G401 (cell line): ENCODE measurements around the gene FIGNL2. TPM values are rescaled to one million over a fixed set of nuclear protein-coding genes. Genes with fewer than 3 reads are reported as not detected.

Experiments
- DNase-seq: peaks from one replicate; pipeline ENCODE4 v3.0.0-alpha.2; 2015; ENCODE audit warnings: low spot score
- in situ Hi-C: cut with HindIII; loops from 2 replicates; pipeline ENCODE4 v1.10.0; 2016; ENCODE audit warnings: low sequenced_read_pairs, mixed read lengths
- total RNA-seq: library from RNA; depleted of rRNA; stranded (reverse); fragments of >200 nt; shearing (Covaris generic); gene quantifications from 2 replicates; pipeline ENCODE4 v1.2.3, GENCODE V29; 2014

FIGNL2 gene
- total RNA-seq, 1 experiment from 2014 or later, result 12.8 TPM

DNA sequence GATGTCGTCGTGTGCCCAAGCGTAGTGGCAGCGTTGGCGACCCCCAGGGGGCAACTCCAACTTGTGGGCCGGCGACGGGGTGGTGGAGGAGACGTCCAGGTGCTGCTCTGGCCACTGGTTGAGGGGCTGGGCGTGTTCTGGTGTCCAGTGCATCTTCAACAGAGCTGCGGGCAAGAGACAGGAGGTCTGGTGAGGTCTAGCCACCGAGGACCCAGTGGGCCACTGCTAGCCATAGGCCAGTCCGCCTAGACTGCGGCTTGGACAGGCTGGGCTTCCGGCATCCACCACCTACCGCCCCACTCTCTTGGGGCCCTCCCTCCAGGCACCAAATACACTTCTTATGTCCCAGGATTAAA is 26.3 kb downstream of the FIGNL2 start:
- in situ Hi-C loops, result no loop called here
- no peak for DNase-seq

DNA sequence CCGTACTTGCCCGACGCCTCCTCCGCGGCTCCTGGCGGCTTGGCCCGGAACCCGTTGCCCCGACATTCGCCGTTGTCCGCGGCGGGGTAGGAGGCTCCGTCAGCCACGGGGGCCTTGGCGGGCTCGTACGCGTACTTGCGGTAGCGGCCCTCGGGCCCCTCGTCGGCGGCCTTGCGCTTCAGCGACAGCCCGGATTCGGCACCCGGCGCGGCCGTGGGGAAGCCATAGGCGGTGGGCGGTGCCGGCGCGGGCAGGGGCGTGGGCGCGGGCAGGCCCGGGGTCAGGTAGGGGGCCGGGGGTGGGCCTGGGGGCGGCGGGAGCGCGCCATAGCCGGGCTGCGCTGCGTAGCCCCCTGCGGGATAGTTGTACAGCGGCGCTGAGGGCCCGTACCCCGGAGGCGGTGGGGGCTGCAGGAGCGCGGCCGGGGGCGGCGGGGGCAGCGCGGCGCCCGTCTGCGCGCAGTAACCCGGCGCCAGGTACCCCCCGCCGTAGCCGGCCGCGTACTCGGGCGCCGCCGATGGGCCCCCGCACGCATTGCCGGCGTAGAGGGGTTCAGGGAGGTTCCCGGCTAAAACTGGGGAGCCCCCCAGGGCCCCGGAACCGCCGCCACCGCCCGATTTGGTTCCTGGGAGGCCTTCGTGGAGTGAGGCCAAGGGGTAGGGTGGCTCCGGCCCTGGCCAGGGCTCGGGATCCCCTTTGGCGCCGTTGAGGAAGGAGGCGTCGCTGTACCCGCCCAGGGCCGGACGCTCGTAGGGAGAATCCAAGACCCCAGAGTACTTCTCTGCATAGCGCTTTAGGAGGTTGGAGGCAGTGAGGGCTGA is 26.9 kb downstream of the FIGNL2 start:
- in situ Hi-C loops, result no loop called here
- no peak for DNase-seq

DNA sequence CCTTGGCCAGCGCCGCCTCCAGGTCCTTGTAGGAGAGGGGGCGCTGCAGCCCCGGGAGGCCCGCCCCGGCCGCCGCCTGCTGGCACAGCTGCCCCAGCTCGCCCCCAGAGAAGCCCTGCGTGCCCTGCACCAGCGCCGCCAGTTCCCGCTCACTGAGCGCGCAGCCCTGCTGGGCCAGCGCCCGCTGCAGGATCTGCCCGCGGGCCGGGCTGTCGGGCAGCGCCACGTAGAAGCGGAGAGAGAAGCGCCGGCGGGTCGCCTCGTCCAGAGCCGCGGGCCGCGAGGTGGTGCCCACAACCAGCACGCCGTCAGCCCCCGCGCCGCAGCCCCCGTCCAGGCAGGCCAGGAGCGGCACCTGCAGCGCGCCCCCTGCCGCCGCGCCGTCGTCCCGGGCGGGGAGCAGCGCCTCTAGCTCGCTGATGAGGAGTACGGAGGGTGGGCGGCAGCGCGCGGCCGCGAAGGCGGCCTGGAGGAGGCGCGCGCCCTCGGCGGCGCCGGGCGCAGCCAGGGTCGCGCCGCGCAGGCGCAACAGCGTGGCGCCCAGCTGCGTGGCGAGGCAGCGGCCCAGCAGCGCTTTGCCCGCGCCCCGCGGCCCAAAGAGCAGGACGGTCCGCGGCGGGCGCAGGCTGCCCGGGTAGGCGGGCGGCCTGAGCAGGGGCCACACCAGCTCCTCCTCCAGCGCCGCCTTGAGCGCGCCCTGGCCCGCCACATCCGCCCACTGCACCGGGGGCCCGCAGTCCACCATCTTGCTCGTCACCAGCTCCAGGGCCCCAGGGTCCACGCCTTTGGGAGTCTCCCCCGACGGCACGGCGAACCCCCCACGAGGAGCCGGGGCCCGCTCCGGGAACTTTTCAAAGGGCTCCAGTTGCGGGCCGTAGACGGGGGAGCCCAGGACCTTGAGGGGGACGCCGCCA is 27.7 kb downstream of the FIGNL2 start:
- DNase-seq, result peak; percentile 57
- in situ Hi-C loops, result no loop called here

DNA sequence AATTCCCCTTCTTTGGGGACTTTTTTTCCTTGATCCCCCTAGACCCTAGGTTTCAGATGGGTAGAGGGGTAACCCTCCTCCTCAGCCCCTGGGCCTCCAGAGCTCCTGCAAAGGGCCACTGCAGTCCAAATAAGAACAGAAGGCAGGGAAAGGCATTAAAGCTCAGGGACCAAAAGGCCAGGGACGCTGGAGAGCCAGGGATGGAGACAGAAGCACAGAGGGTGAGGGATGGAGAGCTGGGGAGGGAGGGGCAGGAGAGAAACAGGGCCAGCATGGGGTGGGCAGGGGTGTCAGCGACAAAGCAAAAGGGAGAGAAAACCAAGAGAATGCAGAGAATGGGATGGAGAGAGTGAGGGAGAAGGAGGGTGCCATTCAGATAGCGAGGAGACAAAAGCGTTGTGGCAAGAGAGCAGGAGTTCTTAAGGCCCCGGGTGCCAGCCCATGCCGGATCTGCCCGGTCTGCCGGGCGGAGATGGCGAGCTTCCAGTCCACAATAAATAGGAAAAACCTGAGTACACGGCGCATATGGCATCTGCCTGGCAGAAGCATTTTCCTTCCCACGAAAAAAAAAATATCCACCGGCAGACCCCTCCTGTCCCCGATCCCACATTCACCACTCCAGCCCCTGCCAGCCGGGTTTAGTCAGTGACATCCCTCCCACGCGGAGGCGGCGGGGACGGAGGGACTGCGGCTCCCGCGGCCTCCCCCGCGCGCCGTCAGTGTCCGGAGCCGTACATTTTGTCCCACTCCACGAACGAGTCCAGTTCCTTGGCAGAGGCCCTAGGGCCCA is 28.6 kb downstream of the FIGNL2 start:
- in situ Hi-C loops, result no loop called here
- DNase-seq, result peak; percentile 78

DNA sequence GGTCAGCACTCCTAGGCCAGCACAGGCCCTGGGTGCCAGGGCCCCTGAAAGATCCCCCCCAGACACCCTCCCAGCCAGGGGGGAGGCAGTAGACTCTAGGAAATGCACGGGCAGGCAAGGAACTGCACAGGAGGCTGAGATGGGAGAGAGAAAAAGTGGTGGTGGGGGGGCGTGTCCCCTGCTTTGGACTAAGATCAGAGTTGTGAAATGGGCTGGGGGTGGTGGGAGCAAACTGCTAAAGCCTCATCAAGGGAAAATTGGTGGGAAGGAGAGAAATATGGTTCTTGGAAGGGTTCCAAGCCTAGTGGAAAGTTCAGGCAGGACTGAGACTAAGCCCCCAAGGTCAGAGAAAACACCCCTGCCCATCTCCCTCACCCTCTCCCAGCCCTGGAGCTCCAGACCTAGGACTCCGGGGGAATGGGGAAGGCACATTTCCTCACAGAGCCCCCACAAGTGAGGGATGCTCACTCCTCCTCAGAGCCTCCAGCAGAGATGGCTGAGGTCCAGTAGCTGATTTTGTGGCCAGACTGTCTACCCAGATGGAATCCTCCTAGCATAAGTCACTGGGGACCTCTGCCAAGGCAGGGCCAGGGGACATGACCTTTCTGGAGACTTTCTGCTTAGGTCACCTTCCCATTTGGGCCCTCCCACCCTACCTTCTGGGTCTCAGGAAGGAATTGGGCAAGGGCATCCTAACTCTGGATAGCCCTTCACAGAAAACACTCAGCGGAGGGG is 29.8 kb downstream of the FIGNL2 start:
- DNase-seq, result peak; percentile 65
- in situ Hi-C loops, result no loop called here

DNA sequence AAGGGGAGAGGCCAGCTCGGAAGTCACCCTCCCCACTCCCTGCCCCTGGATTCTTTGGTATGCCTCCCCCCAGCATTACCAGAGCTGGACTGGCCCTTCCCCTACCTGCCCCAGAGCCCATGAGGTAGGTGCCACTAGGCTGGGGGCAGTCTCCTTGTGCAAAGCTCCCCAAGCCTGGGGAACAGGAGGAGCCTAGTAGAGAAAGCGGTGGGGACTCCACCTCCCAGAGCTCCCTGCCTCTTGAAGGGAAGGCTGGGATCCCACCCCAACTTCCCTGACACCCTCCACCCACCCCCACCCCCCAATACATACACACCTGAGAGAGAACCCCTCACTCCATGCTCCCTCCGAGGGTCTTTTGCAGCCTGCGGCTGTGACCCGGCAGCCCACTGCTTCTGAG is 30.4 kb downstream of the FIGNL2 start:
- DNase-seq, result no peak
- in situ Hi-C loops, result no loop called here

DNA sequence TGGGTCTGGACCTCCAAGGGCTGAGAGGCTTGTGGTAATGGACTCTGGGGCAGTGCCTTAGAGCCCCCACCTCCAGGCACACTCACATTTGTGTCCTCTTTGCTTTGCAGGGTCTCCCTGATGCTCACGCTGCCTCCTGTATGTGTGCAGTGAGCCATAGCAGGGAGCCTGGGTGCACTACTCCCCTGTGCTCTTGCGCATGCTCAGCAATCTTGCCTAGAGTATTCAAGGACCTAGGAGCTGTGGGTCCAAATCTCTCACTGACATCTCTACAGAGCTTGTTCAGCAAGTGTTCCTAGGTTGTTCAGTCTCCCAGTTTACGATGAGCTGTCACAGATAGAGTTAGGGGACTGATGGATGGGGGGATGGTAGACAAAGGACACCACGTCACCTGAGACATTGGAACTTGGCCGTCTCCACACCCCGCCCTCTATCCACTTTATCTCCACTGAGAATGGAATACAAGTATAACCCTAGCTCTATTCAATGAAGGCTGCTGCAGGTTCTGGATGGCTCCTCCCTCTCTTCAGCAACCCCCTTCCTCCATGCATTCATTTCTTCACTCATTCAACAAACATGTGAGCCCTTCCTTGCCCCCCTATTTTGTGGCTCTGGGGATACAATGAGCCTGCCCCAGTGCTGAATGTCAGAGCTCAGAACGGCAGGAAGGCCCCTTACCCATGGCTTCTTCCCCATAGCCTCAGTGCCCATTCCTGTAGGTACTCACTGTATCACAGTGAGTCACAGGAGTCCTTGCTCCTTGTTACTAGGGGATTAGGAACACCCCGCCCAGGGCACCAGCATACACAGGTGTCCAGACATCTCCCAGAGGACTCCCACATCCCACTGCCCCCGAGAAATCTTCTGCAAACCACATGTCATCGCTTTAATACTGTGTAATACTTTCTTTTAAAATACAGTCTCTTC is 31.2 kb downstream of the FIGNL2 start:
- no peak for DNase-seq
- in situ Hi-C loops, result no loop called here

DNA sequence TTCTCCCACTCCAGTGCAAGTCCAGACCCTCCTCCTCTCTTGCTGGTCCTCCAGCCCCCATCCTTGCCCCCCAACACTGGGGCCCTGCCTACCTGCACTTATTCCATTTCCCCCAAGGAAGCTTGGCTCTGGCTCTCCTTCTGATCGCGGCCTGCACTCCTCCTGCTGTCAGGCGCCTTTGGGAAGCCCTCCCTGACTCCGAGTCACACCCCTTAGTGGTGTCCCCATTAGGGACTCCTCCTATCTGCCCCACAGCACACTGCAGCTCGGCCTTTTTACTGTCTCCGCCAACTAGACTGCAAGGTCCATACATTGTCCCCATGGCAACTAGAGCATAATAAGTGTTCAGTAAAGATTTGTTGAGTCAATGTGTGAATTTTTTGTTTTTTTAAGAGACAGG is 32.9 kb downstream of the FIGNL2 start:
- in situ Hi-C loops, result no loop called here
- no peak for DNase-seq

DNA sequence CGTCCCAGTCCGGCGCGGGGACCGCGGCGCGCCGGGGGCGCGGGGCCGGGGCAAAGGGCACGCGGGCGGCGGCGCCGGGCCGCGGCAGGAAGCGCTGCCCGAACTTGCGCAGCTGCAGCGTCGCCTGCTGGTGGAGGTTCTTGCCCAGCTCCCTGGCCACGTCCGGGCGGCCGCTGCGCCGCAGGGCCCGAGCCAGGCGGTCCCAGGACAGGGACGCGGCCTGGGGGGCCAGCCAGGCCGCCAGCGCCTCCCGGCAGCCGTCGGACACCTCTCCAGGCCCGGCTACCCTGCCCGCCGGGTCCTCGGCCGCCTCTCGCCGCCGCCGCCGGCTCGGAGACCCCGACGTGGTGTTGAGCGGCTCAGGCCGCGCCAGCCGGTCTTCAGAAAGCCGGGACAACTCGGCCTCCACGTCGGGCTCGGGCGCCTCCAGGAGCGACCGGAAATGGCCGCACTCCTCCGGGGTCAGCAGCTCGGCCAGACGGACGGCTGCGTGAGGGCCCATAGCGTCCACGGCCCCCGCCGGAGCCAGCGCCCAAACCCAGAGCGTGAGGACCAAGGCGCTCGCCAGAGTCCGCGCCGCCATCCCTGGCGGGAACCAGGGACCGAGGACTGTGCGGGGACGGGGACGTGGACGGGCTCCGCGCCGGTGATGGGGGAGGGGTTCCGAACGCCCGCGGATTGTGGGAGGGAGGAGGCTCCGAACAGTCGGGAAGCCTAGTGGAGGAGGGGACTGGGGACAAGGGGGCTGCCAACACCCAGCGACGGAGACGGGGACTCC is 34.0 kb downstream of the FIGNL2 start:
- in situ Hi-C loops, result no loop called here
- peak; percentile 51 for DNase-seq

DNA sequence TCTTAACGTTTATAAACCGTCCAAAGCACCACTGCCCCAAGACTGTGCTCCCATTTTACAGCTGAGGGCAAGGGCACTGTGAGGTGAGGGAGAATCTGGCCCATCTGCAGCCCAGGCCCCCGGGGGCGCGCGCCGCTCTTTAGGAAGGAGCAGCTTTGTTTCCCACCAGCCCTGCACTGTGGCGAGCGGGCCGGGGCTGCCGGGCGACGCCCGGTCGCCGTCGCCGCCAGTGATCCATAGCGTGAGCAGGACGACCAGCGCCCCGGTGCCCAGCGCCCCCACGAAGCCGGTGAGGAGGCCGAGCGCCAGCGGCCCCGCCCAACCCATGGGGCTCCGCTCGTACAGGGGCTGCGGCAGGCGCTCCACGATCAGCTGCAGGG is 34.6 kb downstream of the FIGNL2 start:
- no peak for DNase-seq
- in situ Hi-C loops, result no loop called here

DNA sequence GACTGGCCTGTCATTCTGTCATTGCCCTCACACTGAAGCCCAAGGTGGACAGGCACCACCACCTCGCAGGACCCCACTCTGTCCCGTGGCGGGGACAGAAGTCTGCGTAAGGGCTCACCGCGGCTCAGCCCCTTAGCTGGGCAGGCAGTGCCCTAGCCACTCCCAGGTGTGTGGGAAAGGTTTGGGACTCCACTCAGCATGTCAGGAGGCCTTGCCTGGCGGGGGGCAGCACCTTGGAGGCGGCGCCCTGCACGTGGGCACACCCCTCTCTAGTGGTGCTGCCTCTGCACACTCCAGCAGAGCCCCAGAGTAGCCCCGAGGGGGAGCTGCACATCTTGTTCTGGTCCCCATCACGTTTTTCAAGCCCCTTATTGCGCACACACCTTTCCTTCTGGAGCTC is 35.6 kb downstream of the FIGNL2 start:
- in situ Hi-C loops, result no loop called here
- no peak for DNase-seq

DNA sequence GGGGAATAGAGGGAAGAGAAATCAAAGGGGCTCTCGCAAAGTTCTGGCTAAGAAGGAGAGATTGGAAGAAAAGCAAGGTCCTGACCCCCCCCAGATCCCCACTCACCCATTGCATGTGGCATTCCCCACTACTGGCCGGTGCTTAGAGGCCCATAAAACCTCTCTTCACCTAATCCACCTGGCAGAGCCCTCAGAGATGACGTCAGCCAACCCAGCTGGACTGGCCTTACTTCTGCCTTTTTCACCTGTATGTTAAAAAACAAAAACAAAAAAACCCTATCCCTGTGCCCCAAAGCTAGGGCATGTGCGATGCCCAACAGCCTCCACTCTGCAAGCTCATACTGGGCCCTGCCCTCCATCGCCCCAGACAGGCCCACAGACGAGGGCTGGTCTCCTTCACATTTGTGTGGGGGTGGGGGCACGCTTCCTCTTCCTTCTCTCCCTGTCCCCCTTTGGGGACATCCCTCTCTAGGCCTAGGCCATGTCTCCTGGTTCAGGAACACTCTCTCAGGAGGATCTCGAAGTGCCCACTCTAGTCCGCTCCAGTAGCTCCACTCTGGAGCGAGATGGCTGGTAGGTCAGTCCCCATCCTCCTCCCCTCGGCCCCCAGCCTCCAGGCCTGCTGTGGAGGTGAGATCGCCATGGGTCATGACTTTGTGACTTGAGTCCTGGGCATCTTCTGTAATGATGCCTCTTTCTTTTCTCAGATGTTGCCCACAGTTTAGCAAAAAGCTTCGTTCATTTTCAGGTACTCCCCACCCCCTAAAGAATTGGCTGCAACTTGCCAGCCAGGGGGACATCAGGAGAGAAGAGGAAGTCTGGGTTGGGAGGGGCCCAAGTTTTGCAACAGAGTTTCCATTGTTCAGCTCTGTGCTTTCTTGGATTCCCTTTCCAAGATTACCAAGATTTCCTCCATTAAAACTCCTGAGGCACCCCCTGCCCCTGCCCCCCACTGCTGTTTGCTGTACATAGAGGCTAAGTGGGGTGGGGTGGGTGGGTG is 37.0 kb downstream of the FIGNL2 start:
- in situ Hi-C loops, result no loop called here

DNA sequence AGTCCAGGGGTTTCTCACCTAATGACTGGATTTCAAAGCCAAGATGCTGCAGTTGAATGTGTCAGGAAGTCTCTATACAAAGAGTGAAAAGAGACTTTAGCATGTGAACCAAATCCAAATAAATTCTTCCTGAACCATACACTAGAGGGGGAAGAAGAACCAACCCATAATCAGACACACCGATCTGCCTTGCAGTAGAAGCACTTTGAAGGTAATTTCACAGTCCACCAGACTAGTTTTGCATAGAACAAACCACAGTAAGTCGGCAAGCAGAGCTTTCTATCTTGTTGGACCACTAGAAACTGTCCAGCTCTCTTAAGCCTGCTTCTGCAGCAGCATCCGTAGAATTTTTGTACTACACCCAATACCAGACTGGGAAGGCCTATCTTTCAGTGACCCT is 39.3 kb downstream of the FIGNL2 start:
- DNase-seq, result no peak
- in situ Hi-C loops, result no loop called here

More for the DNA sequence above, 37.0 kb downstream of the FIGNL2 start:
- peak; percentile 51 for DNase-seq

DNA sequence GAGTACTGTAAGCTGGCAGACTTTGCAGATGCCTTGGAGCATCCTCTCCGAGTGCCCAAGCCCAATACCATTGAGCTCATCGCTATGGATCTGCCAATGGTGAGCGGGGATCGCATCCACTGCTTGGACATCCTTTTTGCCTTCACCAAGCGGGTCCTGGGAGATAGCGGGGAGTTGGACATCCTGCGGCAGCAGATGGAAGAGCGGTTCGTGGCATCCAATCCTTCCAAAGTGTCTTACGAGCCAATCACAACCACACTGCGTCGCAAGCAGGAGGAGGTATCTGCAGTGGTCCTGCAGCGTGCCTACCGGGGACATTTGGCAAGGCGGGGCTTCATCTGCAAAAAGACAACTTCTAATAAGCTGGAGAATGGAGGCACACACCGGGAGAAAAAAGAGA is 41.6 kb downstream of the FIGNL2 start:
- in situ Hi-C loops, result no loop called here
- DNase-seq, result peak; percentile 84

DNA sequence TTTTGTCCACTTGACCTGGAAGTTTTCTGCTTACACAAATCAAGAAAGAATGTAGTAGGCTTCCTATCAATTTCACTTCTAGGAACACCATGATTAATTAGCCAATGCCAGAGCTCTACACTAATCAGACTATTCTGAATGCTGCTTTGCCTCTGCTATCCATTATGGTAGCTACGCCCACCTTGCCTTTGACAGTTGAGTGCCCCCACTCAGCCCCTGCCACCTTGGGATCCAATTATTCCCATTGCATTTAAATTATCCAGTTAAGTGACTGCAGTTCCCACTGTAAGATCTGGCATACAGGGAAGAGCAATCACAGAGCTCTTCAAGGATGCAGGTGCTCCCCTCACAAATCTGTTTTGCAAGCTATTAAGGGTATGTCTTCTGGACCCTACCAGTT is 47.5 kb downstream of the FIGNL2 start:
- no peak for DNase-seq
- in situ Hi-C loops, result no loop called here

DNA sequence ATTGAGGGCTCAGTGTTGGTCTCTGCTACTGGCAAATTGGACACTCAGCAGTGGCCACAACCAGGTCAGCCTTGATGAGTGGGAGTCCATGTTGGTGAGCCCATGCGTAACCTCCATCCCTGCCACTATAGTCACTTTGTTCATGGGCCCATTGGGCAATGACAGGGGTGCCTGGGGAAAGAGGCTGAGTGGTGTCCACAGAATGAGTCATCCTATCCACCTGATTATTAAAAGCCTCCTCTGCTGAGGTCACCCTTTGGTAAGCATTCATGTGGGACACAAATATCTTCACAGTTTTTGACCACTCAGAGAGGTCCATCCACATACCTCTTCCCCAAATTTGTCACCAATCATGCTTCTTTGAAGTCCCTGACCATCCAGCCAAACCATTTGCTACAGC is 50.0 kb downstream of the FIGNL2 start:
- in situ Hi-C loops, result no loop called here

More for the DNA sequence above, 50.0 kb downstream of the FIGNL2 start:
- no peak for DNase-seq
